Measurements from ENCODE around the gene LRRC4B.

LRRC4B gene

GRCh38 chr19:50569938-50570540 lies 1.8 kb upstream of the LRRC4B start:
- DNase-seq, result no peak

- no peak for DNase-seq
Observed at GRCh38 chr19:50568728-50569698, 778 bp upstream of the LRRC4B start.

GRCh38 chr19:50567052-50567841 lies 988 bp downstream of the LRRC4B start:
- peak in 2 of 3 experiments; percentile 68 to 76 for DNase-seq

- peak in 2 of 3 experiments; percentile 28 to 32 for DNase-seq
Observed at GRCh38 chr19:50565984-50566903, 2.0 kb downstream of the LRRC4B start.

- DNase-seq, result peak in 2 of 3 experiments; percentile 14 to 44
Observed at GRCh38 chr19:50564229-50565105, 3.8 kb downstream of the LRRC4B start.

GRCh38 chr19:50563597-50563996 lies 4.6 kb downstream of the LRRC4B start:
- no peak for DNase-seq

- DNase-seq, result peak in 1 of 3 experiments; percentile 2
Observed at GRCh38 chr19:50562996-50563395, 5.2 kb downstream of the LRRC4B start.

GRCh38 chr19:50562329-50562728 lies 5.9 kb downstream of the LRRC4B start:
- peak in 1 of 3 experiments; percentile 6 for DNase-seq

GRCh38 chr19:50559636-50560035 lies 8.6 kb downstream of the LRRC4B start:
- DNase-seq, result no peak

GRCh38 chr19:50558449-50558848 lies 9.8 kb downstream of the LRRC4B start:
- no peak for DNase-seq

GRCh38 chr19:50558039-50558438 lies 10.2 kb downstream of the LRRC4B start:
- DNase-seq, result no peak

GRCh38 chr19:50557009-50557613 lies 11.1 kb downstream of the LRRC4B start:
- no peak for DNase-seq

GRCh38 chr19:50556282-50557008 lies 11.8 kb downstream of the LRRC4B start:
- DNase-seq, result peak; percentile 6 to 85 (median 71)

GRCh38 chr19:50555450-50556281 lies 12.6 kb downstream of the LRRC4B start:
- peak in 2 of 3 experiments; percentile 26 to 46 for DNase-seq

GRCh38 chr19:50555033-50555432 lies 13.2 kb downstream of the LRRC4B start:
- DNase-seq, result no peak

GRCh38 chr19:50554212-50554611 lies 14.0 kb downstream of the LRRC4B start:
- no peak for DNase-seq

GRCh38 chr19:50553134-50553703 lies 15.0 kb downstream of the LRRC4B start:
- no peak for DNase-seq

GRCh38 chr19:50552540-50552939 lies 15.7 kb downstream of the LRRC4B start:
- no peak for DNase-seq
